B cell (primary cell): ENCODE measurements around the gene RPS8. TPM values are rescaled to one million over a fixed set of nuclear protein-coding genes. Genes with fewer than 3 reads are reported as not detected.

Experiments used
- ATAC-seq: fragments of 200-7000 bp; cut with Tn5 transposase; one replicate; pipeline ENCODE4 v1.10.0; 2021; ENCODE audit warnings: low read depth, mild to moderate bottlenecking, moderate number of reproducible peaks, moderate library complexity
- CTCF ChIA-PET: fragments of 350-600 bp; sonication (Branson Sonifier 250); formaldehyde crosslinking; loops from one replicate; lab custom pipeline; 2021; ENCODE audit warnings: antibody characterized with exemption, inconsistent platforms; lab: Charles Lee
- POLR2A ChIA-PET: fragments of 350-600 bp; sonication (Branson Sonifier 250); formaldehyde crosslinking; loops from one replicate; lab custom pipeline; 2021; ENCODE audit warnings: antibody characterized with exemption; lab: Charles Lee
- DNase-seq: peaks from one replicate; pipeline ENCODE4 v3.0.0; 2013
- H2AFZ ChIP-seq: 2 replicates; pipeline ENCODE4 v1.6.1; 2012; ENCODE audit warnings: mild to moderate bottlenecking, low read depth, low read length; ENCODE audit not compliant: insufficient read depth, poor library complexity, severe bottlenecking
- H3K27ac ChIP-seq, 2 donors: 1 replicate in 1 of 2; 2 replicates in 1 of 2; pipeline ENCODE4 v1.5.1; 2012 to 2013; ENCODE audit warnings: low read length in 2 of 2, mild to moderate bottlenecking in 2 of 2, moderate library complexity in 1 of 2
- H3K27me3 ChIP-seq, 4 experiments: fragments of 200-600 bp in 1 of 4; sonication (generic) in 1 of 4; replicated peaks in 1 of 4; 1 replicate in 2 of 4; 2 replicates in 2 of 4; pipeline versions ENCODE4 v1.6.1 to v1.7.0; 2013 to 2016; ENCODE audit warnings: low read length in 3 of 4, mild to moderate bottlenecking in 2 of 4, mixed read lengths in 1 of 4, moderate library complexity in 1 of 4; ENCODE audit not compliant: insufficient read depth in 4 of 4, control insufficient read depth in 3 of 4; ENCODE audit errors: control extremely low read depth in 1 of 4
- H3K36me3 ChIP-seq, 2 experiments: replicated peaks in 1 of 2; 1 replicate in 1 of 2; 2 replicates in 1 of 2; pipeline versions ENCODE4 v1.6.1 to v1.7.1; 2013; ENCODE audit warnings: low read length in 1 of 2; ENCODE audit not compliant: insufficient read depth in 2 of 2, control insufficient read depth in 1 of 2; ENCODE audit errors: control extremely low read depth in 1 of 2, extremely low read depth in 1 of 2
- H3K4me1 ChIP-seq, 2 donors: fragments of 200-600 bp in 1 of 2; sonication (generic) in 1 of 2; 1 replicate in 1 of 2; 2 replicates in 1 of 2; pipeline versions ENCODE4 v1.5.1 to v1.6.1; 2013 to 2017; ENCODE audit warnings: low read length in 2 of 2; ENCODE audit not compliant: control insufficient read depth in 2 of 2, insufficient read depth in 2 of 2
- H3K4me2 ChIP-seq: replicated peaks from 2 replicates; pipeline ENCODE3; 2012; ENCODE audit warnings: mild to moderate bottlenecking, low read depth, low read length; ENCODE audit not compliant: poor library complexity, severe bottlenecking
- H3K4me3 ChIP-seq, 5 experiments: fragments of 200-600 bp in 1 of 5; sonication (generic) in 1 of 5; 1 replicate in 3 of 5; 2 replicates in 2 of 5; pipeline versions ENCODE4 v1.5.1 to v1.7.0; 2011 to 2016; ENCODE audit warnings: low read length in 4 of 5, mild to moderate bottlenecking in 4 of 5, low read depth in 2 of 5, control low read depth in 1 of 5, moderate library complexity in 1 of 5; ENCODE audit not compliant: insufficient read depth in 1 of 5; ENCODE audit errors: control extremely low read depth in 1 of 5, extremely low read depth in 1 of 5
- H3K79me2 ChIP-seq: fragments of 200-600 bp; sonication (generic); one replicate; pipeline ENCODE4 v1.6.0; 2016; ENCODE audit warnings: low read length; ENCODE audit not compliant: control insufficient read depth, insufficient read depth
- H3K9ac ChIP-seq: fragments of 200-600 bp; sonication (generic); 2 replicates; pipeline ENCODE4 v1.6.1; 2017; ENCODE audit warnings: mild to moderate bottlenecking, low read length, moderate library complexity
- H3K9me3 ChIP-seq, 3 donors: one replicate each; pipeline versions ENCODE4 v1.6.1 to v1.7.1; 2013; ENCODE audit warnings: low read length in 2 of 3; ENCODE audit not compliant: control insufficient read depth in 2 of 3, insufficient read depth in 1 of 3; ENCODE audit errors: control extremely low read depth in 1 of 3
- H4K20me1 ChIP-seq: 2 replicates; pipeline ENCODE4 v1.6.0; 2012; ENCODE audit warnings: mild to moderate bottlenecking, low read length; ENCODE audit not compliant: insufficient read depth, control insufficient read depth, poor library complexity, severe bottlenecking
- H3K27ac Mint-ChIP-seq: one replicate; pipeline ENCODE4 v1.8.0; 2021; ENCODE audit warnings: mixed read lengths
- H3K27me3 Mint-ChIP-seq: one replicate; pipeline ENCODE4 v1.8.0; 2021; ENCODE audit warnings: mixed read lengths
- H3K4me1 Mint-ChIP-seq: one replicate; pipeline ENCODE4 v1.8.0; 2021; ENCODE audit warnings: mixed read lengths
- H3K4me3 Mint-ChIP-seq: one replicate; pipeline ENCODE4 v1.8.0; 2021; ENCODE audit warnings: mixed read lengths
- H3K9me3 Mint-ChIP-seq: one replicate; pipeline ENCODE4 v1.8.0; 2022; ENCODE audit warnings: mixed read lengths; ENCODE audit not compliant: insufficient read depth
- EZH2 ChIP-seq: IDR thresholded peaks from 2 replicates; pipeline ENCODE4 v1.6.1; 2012; ENCODE audit warnings: borderline replicate concordance, low read depth, mild to moderate bottlenecking, moderate library complexity, low read length; ENCODE audit not compliant: insufficient read depth, poor library complexity, severe bottlenecking
- WGBS: methylation state at CpG from one replicate; pipeline ENCODE4 v1.1.5; 2013; ENCODE audit warnings: missing lambda C conversion rate; ENCODE audit not compliant: insufficient coverage; 5-methylcytosine and 5-hydroxymethylcytosine counted together
- intact Hi-C: fragments of 100-400 bp; cut with micrococcal nuclease; formaldehyde crosslinking; loops from one replicate; pipeline ENCODE4 v1.10.0; 2022
- polyA plus RNA-seq: library from polyadenylated mRNA; depleted of rRNA; stranded (reverse); fragments of >200 nt; gene quantifications from 2 replicates; pipeline ENCODE4 v1.2.3, GENCODE V29; 2012
- total RNA-seq, 2 donors: library from RNA; stranded (reverse); fragments of 120-200 nt in 1 of 2; gene quantifications; 1 replicate in 1 of 2; 2 replicates in 1 of 2; pipeline versions ENCODE4 v1.2.3 to v1.2.4, GENCODE V29; 2013 to 2022
- TF ChIP-seq, protein P1 (sequence below): fragments of 200-600 bp; IDR thresholded peaks from one replicate; pipeline ENCODE4 v1.8.0; 2022; ENCODE audit warnings: antibody characterized with exemption, mild to moderate bottlenecking

Gene RPS8
- total and polyA plus RNA-seq, 2 donors (not counting 1 experiment from before 2014, with no cell fraction given) = 2,525 to 4,047 TPM

DNA sequence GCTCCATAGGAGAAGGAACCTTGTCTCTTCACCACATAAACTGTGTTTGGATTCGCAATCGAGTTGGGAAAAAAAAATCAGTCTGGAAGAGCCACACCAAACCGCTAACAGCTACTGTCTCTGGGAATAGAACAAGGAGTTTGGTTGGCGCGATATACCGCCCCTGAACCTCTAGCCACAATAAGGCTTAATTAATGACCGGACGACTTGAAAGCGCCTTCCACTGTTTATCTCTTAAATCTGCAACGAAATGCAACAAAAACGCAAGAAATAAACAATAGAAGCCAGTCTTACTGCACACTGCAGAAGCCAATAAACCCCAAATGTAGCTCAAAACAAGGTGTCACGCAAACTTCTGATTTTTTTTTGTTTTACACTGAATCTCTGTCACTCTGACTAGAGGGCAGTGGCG lies 43.9 kb downstream of the RPS8 start:
- peaks cover 36% of the 10 kb centered on the region for H3K4me1 Mint-ChIP-seq
- H3K27me3 ChIP-seq = no peaks in the 10 kb centered on the region
- H3K79me2 ChIP-seq = no peaks in the 10 kb centered on the region
- ATAC-seq (no peak), DNase-seq (no peak)
- H3K4me2 ChIP-seq = peak overlapping the region; percentile 88
- POLR2A ChIA-PET = interaction anchor here (0.5 to 5.2 kb wide), 16 partner anchors 11 to 1647 kb away, joined by 3 to 61 read pairs (median 4); partner anchors contain the start of genes ARMH1, BEST4, BTBD19 and CFAP57
- peak overlapping the region; percentile 99 to 100 for H3K27ac ChIP-seq
- no peaks in the 10 kb centered on the region for H3K36me3 ChIP-seq
- H3K4me3 Mint-ChIP-seq = peak overlapping the region; percentile 93
- peak overlapping the region; percentile 92 for H3K9ac ChIP-seq
- 0% methylated on average over 10 of the region's 13 CpGs for WGBS
- H3K27me3 Mint-ChIP-seq = no peaks in the 10 kb centered on the region
- H3K9me3 Mint-ChIP-seq = no peaks in the 10 kb centered on the region
- peak overlapping the region; percentile 87 for H2AFZ ChIP-seq
- CTCF ChIA-PET = interaction anchor here (0.7 to 6.7 kb wide), 15 partner anchors 10 to 481 kb away, joined by 3 to 70 read pairs (median 5); partner anchors contain the start of genes BEST4, BTBD19, PLK3 and RNU5D-1
- H3K4me1 ChIP-seq = peaks cover 19 to 29% of the 10 kb centered on the region in 2 donors
- H4K20me1 ChIP-seq = no peaks in the 10 kb centered on the region
- peak overlapping the region; percentile 100 for H3K27ac Mint-ChIP-seq
- intact Hi-C loops = loop anchor here (1.0 to 2.0 kb wide), 5 partner anchors 10 to 520 kb away; partner anchors contain the start of gene PLK3
- no peaks in the 10 kb centered on the region for H3K9me3 ChIP-seq
- H3K4me3 ChIP-seq = peak overlapping the region; percentile 56 to 80 (median 66)
- TF ChIP-seq EZH2 = no peak
- TF ChIP-seq, protein P1, sequence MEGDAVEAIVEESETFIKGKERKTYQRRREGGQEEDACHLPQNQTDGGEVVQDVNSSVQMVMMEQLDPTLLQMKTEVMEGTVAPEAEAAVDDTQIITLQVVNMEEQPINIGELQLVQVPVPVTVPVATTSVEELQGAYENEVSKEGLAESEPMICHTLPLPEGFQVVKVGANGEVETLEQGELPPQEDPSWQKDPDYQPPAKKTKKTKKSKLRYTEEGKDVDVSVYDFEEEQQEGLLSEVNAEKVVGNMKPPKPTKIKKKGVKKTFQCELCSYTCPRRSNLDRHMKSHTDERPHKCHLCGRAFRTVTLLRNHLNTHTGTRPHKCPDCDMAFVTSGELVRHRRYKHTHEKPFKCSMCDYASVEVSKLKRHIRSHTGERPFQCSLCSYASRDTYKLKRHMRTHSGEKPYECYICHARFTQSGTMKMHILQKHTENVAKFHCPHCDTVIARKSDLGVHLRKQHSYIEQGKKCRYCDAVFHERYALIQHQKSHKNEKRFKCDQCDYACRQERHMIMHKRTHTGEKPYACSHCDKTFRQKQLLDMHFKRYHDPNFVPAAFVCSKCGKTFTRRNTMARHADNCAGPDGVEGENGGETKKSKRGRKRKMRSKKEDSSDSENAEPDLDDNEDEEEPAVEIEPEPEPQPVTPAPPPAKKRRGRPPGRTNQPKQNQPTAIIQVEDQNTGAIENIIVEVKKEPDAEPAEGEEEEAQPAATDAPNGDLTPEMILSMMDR = no peak
